IPS DF 19.7 (cell line): ENCODE data around the gene POLR1E.

ENCODE experiments used
- DNase-seq: peaks from one replicate; pipeline ENCODE4 v3.0.0-alpha.2; 2013; ENCODE audit warnings: low read depth, low spot score

Gene POLR1E

GRCh38 chr9:37538099-37538498, 52.4 kb downstream of the POLR1E start:
- no peak for DNase-seq

GRCh38 chr9:37539634-37540033, 53.9 kb downstream of the POLR1E start:
- no peak for DNase-seq

GRCh38 chr9:37540634-37541033, 54.9 kb downstream of the POLR1E start:
- no peak for DNase-seq

- DNase-seq: no peak
Observed at GRCh38 chr9:37541465-37541864, 55.7 kb downstream of the POLR1E start.

GRCh38 chr9:37542488-37542887, 56.7 kb downstream of the POLR1E start:
- DNase-seq: no peak

- DNase-seq: no peak
Observed at GRCh38 chr9:37542895-37543294, 57.1 kb downstream of the POLR1E start.

GRCh38 chr9:37543468-37543867, 57.7 kb downstream of the POLR1E start:
- no peak for DNase-seq

- no peak for DNase-seq
Observed at GRCh38 chr9:37547328-37547878, 61.7 kb downstream of the POLR1E start.

- DNase-seq: no peak
Observed at GRCh38 chr9:37549527-37549926, 63.8 kb downstream of the POLR1E start.

GRCh38 chr9:37550781-37551180, 65.0 kb downstream of the POLR1E start:
- no peak for DNase-seq

GRCh38 chr9:37551468-37551867, 65.7 kb downstream of the POLR1E start:
- DNase-seq: no peak

- DNase-seq: no peak
Observed at GRCh38 chr9:37551888-37552287, 66.1 kb downstream of the POLR1E start.
